Measurements from ENCODE around the gene RHOC. TPM values are rescaled to one million over a fixed set of nuclear protein-coding genes. Genes with fewer than 3 reads are reported as not detected.

RHOC gene
- total RNA-seq, 2 donors from 2014 or later = 190 to 330 TPM

GRCh38 chr1:112702420-112703261 lies 4.3 kb downstream of the RHOC start:
- peak overlapping the region; percentile 97 to 99 for H3K27ac ChIP-seq
- peaks cover 35% of the 10 kb centered on the region for H3K36me3 ChIP-seq
- TF ChIP-seq CTCF (IDR thresholded peaks at IDR 0.05) = no peak
- no peaks in the 10 kb centered on the region for H3K27me3 ChIP-seq
- H3K9me3 ChIP-seq = no peaks in the 10 kb centered on the region
- peaks cover 0 to 88% of the 10 kb centered on the region in 2 donors for H3K4me1 ChIP-seq
- H3K4me3 ChIP-seq = no peak overlapping the region
- no peak for DNase-seq (ENCODE audit: low spot score)

GRCh38 chr1:112702067-112702395 lies 4.9 kb downstream of the RHOC start:
- DNase-seq (ENCODE audit: low spot score) = no peak
- no peaks in the 10 kb centered on the region for H3K9me3 ChIP-seq
- H3K4me3 ChIP-seq = no peak overlapping the region
- peaks cover 35% of the 10 kb centered on the region for H3K36me3 ChIP-seq
- no peaks in the 10 kb centered on the region for H3K27me3 ChIP-seq
- peaks cover 0 to 87% of the 10 kb centered on the region in 2 donors for H3K4me1 ChIP-seq
- H3K27ac ChIP-seq = peak overlapping the region; percentile 97 to 99
- TF ChIP-seq CTCF (IDR thresholded peaks at IDR 0.05) = no peak

GRCh38 chr1:112701227-112702066 lies 5.5 kb downstream of the RHOC start:
- no peak for DNase-seq (ENCODE audit: low spot score)
- peak overlapping the region; percentile 97 to 99 for H3K27ac ChIP-seq
- H3K4me3 ChIP-seq = peak overlapping the region in 1 of 2 donors; percentile 7
- peaks cover 0 to 87% of the 10 kb centered on the region in 2 donors for H3K4me1 ChIP-seq
- TF ChIP-seq CTCF (IDR thresholded peaks at IDR 0.05) = no peak
- H3K27me3 ChIP-seq = no peaks in the 10 kb centered on the region
- peaks cover 41% of the 10 kb centered on the region for H3K36me3 ChIP-seq
- no peaks in the 10 kb centered on the region for H3K9me3 ChIP-seq

- H3K4me1 ChIP-seq = peaks cover 0 to 82% of the 10 kb centered on the region in 2 donors
- peak overlapping the region; percentile 97 to 99 for H3K27ac ChIP-seq
- peak overlapping the region in 1 of 2 donors; percentile 7 for H3K4me3 ChIP-seq
- H3K27me3 ChIP-seq = no peaks in the 10 kb centered on the region
- peaks cover 47% of the 10 kb centered on the region for H3K36me3 ChIP-seq
- DNase-seq (ENCODE audit: low spot score) = peak; percentile 99
- no peak for TF ChIP-seq CTCF (IDR thresholded peaks at IDR 0.05)
- H3K9me3 ChIP-seq = no peaks in the 10 kb centered on the region
Observed at GRCh38 chr1:112700290-112701226, 6.4 kb downstream of the RHOC start.

GRCh38 chr1:112699425-112700144 lies 7.3 kb downstream of the RHOC start:
- Histone ChIP-seq H3K36me3 (peaks cover 57% of the 10 kb centered on the region), H3K27ac (peak overlapping the region; percentile 97 to 99), H3K4me1 (peaks cover 0 to 72% of the 10 kb centered on the region in 2 donors), H3K27me3 (no peaks in the 10 kb centered on the region), H3K9me3 (no peaks in the 10 kb centered on the region), H3K4me3 (no peak overlapping the region)
- no peak for TF ChIP-seq CTCF (IDR thresholded peaks at IDR 0.05)
- no peak for DNase-seq (ENCODE audit: low spot score)

Measured in right atrium auricular region (tissue), 2 donors.